AG09319 (cell line): ENCODE measurements around the gene PDLIM4.

Experiments used
- DNase-seq: peaks from one replicate; pipeline ENCODE4 v3.0.0-alpha.2; 2010; ENCODE audit warnings: low read depth; ENCODE audit errors: extremely low read depth
- TF ChIP-seq, protein P1 (sequence below): IDR thresholded peaks from 2 replicates; pipeline ENCODE4 v1.5.1; 2011; ENCODE audit warnings: low read depth, mild to moderate bottlenecking, inconsistent platforms, low read length, moderate library complexity

The PDLIM4 gene

DNA sequence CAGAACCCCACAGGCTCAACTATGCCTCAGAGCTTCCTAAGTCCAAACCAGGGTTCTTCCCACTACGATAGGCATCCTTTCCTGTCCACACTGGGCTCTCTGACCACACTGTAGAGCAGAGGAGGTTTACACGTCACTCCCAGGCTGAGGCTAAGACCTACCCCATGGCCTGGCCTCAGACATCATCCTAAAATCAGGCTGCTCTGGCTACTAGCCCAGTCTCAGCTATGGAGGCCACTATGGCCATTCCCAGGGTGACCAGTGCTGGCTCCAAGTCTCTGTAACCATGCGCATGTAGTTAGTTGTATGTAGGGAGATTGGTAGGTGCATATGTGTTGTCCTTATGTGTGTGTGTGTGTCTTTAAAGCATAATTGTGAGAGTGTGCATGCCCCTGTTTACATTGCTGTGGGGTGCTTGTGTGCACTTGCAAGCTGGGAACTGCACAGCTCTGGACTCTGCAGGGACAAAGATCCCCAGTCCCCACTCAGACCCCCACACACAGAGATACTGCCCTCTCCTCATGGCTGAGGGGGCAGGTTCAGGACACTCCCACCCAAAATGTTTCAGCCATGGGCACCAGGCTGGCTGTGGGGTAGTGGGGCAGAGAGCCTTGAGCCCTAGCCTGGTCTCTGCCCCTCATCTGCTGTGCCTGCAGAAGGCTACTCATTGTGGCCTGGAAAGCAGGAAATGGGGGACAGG, 12.3 kb downstream of the PDLIM4 start:
- no peak for DNase-seq
- TF ChIP-seq, protein P1, sequence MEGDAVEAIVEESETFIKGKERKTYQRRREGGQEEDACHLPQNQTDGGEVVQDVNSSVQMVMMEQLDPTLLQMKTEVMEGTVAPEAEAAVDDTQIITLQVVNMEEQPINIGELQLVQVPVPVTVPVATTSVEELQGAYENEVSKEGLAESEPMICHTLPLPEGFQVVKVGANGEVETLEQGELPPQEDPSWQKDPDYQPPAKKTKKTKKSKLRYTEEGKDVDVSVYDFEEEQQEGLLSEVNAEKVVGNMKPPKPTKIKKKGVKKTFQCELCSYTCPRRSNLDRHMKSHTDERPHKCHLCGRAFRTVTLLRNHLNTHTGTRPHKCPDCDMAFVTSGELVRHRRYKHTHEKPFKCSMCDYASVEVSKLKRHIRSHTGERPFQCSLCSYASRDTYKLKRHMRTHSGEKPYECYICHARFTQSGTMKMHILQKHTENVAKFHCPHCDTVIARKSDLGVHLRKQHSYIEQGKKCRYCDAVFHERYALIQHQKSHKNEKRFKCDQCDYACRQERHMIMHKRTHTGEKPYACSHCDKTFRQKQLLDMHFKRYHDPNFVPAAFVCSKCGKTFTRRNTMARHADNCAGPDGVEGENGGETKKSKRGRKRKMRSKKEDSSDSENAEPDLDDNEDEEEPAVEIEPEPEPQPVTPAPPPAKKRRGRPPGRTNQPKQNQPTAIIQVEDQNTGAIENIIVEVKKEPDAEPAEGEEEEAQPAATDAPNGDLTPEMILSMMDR = no peak

DNA sequence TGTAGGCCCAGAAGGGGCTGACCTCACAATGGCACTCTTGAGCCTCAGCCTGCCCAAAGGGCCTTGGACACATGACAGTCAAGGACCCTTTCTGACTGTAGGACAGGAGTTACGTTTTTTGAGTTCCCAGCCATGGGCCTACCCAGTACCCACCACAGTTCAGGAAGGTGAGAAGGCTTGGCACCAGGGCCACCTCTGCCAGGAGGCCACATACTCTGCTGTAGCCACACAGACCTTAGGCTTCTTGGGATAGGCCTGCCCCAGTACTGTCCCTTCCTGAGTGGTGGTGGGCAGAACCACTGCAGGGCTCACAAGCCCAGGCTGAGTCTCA, 12.8 kb downstream of the PDLIM4 start:
- TF ChIP-seq, protein P1 = no peak
- DNase-seq = no peak

DNA sequence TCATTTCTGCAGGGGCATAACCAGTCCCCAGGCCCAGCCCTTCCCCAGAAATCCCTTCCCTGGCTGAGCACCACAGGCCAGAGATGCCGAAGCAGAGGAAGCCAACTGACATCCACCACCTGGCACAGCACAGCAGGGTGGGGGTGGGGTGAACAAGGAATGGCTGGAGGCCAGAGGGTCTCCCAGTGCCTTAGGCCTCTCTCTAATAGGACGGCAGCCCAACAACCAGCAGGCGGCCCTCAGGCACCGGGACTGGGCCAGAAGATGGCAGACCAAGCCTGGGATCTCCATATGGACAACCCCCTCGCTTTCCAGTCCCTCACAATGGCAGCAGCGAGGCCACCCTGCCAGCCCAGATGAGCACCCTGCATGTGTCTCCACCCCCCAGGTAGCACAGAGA, 13.2 kb downstream of the PDLIM4 start:
- TF ChIP-seq, protein P1 = no peak
- no peak for DNase-seq

DNA sequence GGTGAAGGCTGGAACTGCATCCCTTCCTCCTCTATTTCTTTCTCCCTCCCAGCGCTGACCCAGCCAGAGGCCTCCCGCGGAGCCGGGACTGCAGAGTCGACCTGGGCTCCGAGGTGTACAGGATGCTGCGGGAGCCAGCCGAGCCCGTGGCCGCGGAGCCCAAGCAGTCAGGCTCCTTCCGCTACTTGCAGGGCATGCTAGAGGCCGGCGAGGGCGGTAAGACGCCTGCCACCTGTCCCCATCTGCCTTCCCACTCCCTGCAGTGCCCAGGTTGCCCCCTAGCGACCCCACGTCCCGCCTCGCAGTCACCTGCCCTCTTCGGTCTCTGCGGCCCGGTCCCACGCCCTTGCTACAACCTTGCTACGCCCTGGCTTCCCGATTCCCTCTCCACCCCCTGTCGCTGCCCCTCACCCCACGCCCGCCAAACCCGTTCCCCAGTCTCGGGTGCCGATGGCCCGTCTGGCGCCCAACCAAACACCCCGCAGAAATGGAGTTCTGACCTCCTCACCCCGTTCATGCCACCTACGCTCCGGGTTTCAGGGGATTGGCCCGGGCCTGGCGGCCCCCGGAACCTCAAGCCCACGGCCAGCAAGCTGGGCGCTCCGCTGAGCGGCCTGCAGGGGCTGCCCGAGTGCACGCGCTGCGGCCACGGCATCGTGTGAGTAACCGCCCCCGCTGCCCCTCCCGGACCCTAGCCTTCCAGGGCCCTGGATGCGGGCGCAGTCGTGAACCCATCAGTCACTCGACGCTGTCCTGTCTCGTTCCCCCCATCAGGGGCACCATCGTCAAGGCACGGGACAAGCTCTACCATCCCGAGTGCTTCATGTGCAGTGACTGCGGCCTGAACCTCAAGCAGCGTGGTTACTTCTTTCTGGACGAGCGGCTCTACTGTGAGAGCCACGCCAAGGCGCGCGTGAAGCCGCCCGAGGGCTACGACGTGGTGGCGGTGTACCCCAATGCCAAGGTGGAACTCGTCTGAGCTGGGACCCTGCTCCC, 14.1 kb downstream of the PDLIM4 start:
- TF ChIP-seq, protein P1 = no peak
- DNase-seq = no peak

DNA sequence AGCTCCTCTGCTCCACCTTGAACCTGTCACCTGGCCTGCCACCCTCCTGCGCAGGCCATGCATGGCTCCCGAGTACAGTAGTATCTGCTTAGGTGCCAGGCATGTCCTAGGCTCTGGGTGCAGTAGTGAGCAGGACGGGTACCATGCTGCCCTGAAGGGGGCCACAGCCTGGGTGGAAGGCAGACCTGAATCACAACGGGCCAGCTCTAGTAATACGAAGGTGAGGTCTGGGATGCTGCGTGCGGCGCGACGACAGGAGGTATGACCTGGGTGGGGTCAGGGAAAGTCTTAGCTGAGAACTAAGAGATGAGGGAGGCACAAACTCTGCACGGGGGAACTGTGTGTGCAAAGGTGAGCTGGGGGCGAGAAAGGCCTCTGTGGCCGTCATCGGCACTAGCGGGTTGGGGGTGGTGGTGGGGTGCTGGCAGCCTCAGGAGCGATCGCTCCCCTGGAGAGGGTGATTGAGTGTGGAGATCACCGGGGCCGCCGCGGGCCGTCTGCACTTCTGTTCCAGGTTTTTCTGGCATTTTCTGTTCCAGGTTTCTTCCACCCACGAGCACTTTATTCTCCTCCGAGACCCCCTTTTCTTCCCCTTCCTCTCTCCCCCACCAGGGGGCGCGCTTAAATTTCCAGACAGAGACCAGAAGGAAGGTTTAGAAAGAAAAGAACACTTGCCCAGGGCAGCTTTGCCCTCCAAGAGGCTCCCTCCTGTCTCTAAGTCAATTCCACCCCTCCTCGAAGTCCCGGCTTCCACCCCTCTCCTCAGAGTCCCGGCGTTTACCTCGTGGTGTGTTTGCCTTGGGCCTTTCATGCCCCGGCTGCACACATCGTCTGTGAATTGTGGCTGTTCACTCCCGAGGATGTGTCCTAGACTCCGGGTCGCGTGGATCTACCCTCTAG, 15.1 kb downstream of the PDLIM4 start:
- no peak for DNase-seq
- TF ChIP-seq, protein P1 = peak; percentile 84

DNA sequence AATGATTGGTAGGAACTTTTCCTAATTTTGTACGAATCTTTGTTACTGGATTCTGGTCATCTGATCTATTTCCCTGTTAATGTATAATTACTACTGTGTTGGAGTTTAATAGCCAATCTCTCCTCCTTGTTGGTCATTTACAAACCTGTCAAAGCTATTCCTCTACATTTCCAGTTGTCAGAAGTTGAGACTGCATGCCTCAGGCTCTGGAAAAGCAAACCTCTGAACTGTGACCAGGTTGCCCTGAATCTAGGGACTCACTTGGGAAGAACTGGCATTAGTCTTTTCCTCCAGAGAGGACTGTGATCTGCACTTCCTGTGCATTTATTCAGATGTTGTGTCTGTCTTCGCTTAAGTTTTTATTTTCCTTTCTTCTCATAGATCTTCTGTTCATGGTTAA, 16.1 kb downstream of the PDLIM4 start:
- no peak for DNase-seq
- TF ChIP-seq, protein P1 = no peak
